A673 (cell line): Measurements from ENCODE around the gene LINGO1. TPM values are rescaled to one million over a fixed set of nuclear protein-coding genes. Genes with fewer than 3 reads are reported as not detected.

Source experiments
- BruUV-seq: library from RNA; stranded (reverse); fragments of 400-500 nt; replicated peaks from 2 replicates; lab custom pipeline; 2021; lab: Mats Ljungman, UMichigan
- CTCF ChIA-PET: fragments of 300-600 bp; sonication (Branson Sonifier 250); formaldehyde crosslinking; loops from one replicate; lab custom pipeline; 2022; ENCODE audit warnings: antibody characterized with exemption; lab: Charles Lee
- POLR2A ChIA-PET: fragments of 300-600 bp; sonication (Branson Sonifier 250); formaldehyde crosslinking; loops from one replicate; lab custom pipeline; 2022; ENCODE audit warnings: antibody characterized with exemption; ENCODE audit not compliant: low non-redundant PET; lab: Charles Lee
- DNase-seq: peaks from one replicate; pipeline ENCODE4 v3.0.0-alpha.2; 2015; ENCODE audit warnings: low spot score
- H3K27ac ChIP-seq: fragments of 200-600 bp; sonication (generic); 2 replicates; pipeline ENCODE4 v1.5.1; 2016; ENCODE audit warnings: mixed run types, low read depth, mild to moderate bottlenecking, mixed read lengths, antibody characterized with exemption, low read length; ENCODE audit not compliant: poor library complexity, severe bottlenecking
- H3K27me3 ChIP-seq: fragments of 200-600 bp; sonication (generic); replicated peaks from 2 replicates; pipeline ENCODE4 v1.6.1; 2017; ENCODE audit warnings: mixed run types, low read depth, mild to moderate bottlenecking, mixed read lengths, antibody characterized with exemption, low read length; ENCODE audit not compliant: insufficient read depth, poor library complexity
- H3K36me3 ChIP-seq: fragments of 200-600 bp; sonication (generic); 2 replicates; pipeline ENCODE4 v1.6.1; 2016; ENCODE audit warnings: mixed run types, mild to moderate bottlenecking, mixed read lengths, antibody characterized with exemption, low read length; ENCODE audit not compliant: insufficient read depth, poor library complexity, severe bottlenecking
- H3K4me1 ChIP-seq: fragments of 200-600 bp; sonication (generic); 2 replicates; pipeline ENCODE4 v1.6.1; 2017; ENCODE audit warnings: mixed run types, mild to moderate bottlenecking, mixed read lengths, antibody characterized with exemption, low read length; ENCODE audit not compliant: insufficient read depth, poor library complexity, severe bottlenecking
- H3K4me3 ChIP-seq: fragments of 200-600 bp; sonication (generic); 2 replicates; pipeline ENCODE4 v1.5.1; 2016; ENCODE audit warnings: low read depth, mixed run types, mild to moderate bottlenecking, mixed read lengths, low read length; ENCODE audit not compliant: poor library complexity, severe bottlenecking
- H3K9me3 ChIP-seq: fragments of 200-600 bp; sonication (generic); 2 replicates; pipeline ENCODE4 v1.6.1; 2016; ENCODE audit warnings: mixed run types, low read depth, mild to moderate bottlenecking, mixed read lengths, antibody characterized with exemption, low read length; ENCODE audit not compliant: poor library complexity, severe bottlenecking
- EZH2 ChIP-seq: fragments of 200-600 bp; sonication (generic); IDR thresholded peaks from 2 replicates; pipeline ENCODE4 v1.6.1; 2017; ENCODE audit warnings: borderline replicate concordance, low read depth, mild to moderate bottlenecking, mixed read lengths, antibody characterized with exemption, low read length; ENCODE audit not compliant: poor library complexity, severe bottlenecking
- intact Hi-C: fragments of 100-400 bp; cut with micrococcal nuclease; formaldehyde crosslinking; loops from one replicate; pipeline ENCODE4 v1.10.0; 2022; ENCODE audit not compliant: unreplicated experiment
- total RNA-seq: library from RNA; stranded (reverse); gene quantifications from 2 replicates; pipeline ENCODE4 v1.2.3, GENCODE V29; 2021
- TF ChIP-seq, protein P1 (sequence below): fragments of 300-800, 200-600 bp; sonication (generic); conservative IDR thresholded peaks from 2 replicates; pipeline ENCODE4 v1.5.1; 2017; ENCODE audit warnings: low read depth, mild to moderate bottlenecking, antibody characterized with exemption, low read length, moderate library complexity, mixed read lengths

LINGO1 gene
- total RNA-seq, 1 experiment from 2014 or later = 93.7 TPM

DNA sequence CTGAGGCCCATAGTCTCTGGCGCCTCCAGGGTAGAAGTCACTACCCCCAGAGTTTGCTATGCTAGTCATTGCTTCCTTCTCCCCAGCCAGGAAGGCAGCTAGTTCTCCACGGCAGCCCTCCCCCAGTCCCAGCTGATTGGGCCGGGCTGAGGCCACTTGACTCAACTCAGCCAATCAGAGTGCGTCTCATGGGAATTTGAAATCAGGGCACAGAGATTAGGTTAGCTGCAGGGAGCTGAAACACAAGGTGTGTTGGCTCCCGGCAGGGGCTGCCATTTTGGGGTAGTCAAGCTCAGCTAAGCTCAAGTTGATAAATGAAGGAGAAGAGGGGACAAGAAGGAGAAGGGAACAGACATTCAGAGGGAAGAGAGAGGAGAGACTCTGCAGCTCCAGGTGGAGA, 32.8 kb downstream of the LINGO1 start:
- ChIA-PET CTCF (interaction anchor here (1.1 kb wide), 1 partner anchor 413 kb away, joined by 3 read pairs; no protein-coding TSS in a partner anchor), POLR2A (no interaction called here)
- TF ChIP-seq, protein P1, sequence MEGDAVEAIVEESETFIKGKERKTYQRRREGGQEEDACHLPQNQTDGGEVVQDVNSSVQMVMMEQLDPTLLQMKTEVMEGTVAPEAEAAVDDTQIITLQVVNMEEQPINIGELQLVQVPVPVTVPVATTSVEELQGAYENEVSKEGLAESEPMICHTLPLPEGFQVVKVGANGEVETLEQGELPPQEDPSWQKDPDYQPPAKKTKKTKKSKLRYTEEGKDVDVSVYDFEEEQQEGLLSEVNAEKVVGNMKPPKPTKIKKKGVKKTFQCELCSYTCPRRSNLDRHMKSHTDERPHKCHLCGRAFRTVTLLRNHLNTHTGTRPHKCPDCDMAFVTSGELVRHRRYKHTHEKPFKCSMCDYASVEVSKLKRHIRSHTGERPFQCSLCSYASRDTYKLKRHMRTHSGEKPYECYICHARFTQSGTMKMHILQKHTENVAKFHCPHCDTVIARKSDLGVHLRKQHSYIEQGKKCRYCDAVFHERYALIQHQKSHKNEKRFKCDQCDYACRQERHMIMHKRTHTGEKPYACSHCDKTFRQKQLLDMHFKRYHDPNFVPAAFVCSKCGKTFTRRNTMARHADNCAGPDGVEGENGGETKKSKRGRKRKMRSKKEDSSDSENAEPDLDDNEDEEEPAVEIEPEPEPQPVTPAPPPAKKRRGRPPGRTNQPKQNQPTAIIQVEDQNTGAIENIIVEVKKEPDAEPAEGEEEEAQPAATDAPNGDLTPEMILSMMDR = no peak
- TF ChIP-seq EZH2 = no peak
- Histone ChIP-seq H3K27me3 (no peaks in the 10 kb centered on the region), H3K9me3 (no peaks in the 10 kb centered on the region), H3K36me3 (no peaks in the 10 kb centered on the region), H3K27ac (peak overlapping the region; percentile 8), H3K4me1 (peaks cover 14% of the 10 kb centered on the region), H3K4me3 (no peak overlapping the region)
- BruUV-seq = no TSS peak
- intact Hi-C loops = no loop called here
- peak; percentile 79 for DNase-seq

DNA sequence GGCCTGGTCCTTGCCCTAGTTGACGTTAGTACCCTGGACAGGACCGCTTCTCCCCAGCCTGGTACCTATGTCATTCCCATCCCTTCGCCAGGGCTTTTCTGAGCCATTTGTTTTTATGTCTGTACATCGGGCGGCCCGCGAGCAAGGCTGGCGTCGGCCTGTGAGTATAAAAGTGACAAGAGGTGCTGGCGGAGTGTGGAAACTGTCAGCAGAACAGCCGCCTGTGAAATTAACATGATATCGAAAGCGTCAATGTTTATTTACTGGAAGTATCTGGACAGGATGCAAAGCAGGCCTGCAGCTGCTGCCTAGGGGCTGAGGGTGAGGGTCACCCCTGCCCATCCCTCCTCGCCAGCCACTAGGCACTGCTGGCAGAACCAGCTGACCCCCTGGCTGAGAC, 33.4 kb downstream of the LINGO1 start:
- ChIA-PET POLR2A (no interaction called here), CTCF (no interaction called here)
- Histone ChIP-seq H3K9me3 (no peaks in the 10 kb centered on the region), H3K36me3 (no peaks in the 10 kb centered on the region), H3K4me3 (no peak overlapping the region), H3K4me1 (peaks cover 11% of the 10 kb centered on the region), H3K27ac (no peak overlapping the region), H3K27me3 (no peaks in the 10 kb centered on the region)
- no peak for TF ChIP-seq EZH2
- TF ChIP-seq, protein P1 = no peak
- intact Hi-C loops = no loop called here
- no peak for DNase-seq
- BruUV-seq = no TSS peak

DNA sequence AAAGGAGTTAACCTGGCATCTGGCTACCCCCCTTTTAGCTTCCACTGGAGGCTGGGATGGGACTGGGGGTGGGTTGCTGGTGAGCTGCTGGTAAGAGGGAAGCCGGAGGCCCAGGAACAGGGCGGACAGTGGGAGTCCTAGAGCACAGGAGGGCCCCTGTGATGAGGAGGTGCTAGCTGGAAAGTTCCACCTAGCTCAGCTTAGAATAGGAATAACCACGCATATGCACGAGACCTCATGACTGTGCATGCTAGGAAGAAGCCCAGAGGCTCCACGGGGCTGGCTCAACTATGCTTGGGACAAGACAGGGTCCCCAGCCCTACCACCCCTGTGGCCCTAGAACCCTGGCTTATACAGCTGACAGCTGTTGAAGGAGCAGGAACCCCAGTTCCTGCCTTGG, 34.1 kb downstream of the LINGO1 start:
- BruUV-seq = no TSS peak
- no peak for DNase-seq
- Histone ChIP-seq H3K9me3 (no peaks in the 10 kb centered on the region), H3K4me1 (peaks cover 11% of the 10 kb centered on the region), H3K4me3 (no peak overlapping the region), H3K27me3 (no peaks in the 10 kb centered on the region), H3K27ac (no peak overlapping the region), H3K36me3 (no peaks in the 10 kb centered on the region)
- intact Hi-C loops = no loop called here
- POLR2A ChIA-PET = no interaction called here
- no peak for TF ChIP-seq EZH2
- CTCF ChIA-PET = no interaction called here

DNA sequence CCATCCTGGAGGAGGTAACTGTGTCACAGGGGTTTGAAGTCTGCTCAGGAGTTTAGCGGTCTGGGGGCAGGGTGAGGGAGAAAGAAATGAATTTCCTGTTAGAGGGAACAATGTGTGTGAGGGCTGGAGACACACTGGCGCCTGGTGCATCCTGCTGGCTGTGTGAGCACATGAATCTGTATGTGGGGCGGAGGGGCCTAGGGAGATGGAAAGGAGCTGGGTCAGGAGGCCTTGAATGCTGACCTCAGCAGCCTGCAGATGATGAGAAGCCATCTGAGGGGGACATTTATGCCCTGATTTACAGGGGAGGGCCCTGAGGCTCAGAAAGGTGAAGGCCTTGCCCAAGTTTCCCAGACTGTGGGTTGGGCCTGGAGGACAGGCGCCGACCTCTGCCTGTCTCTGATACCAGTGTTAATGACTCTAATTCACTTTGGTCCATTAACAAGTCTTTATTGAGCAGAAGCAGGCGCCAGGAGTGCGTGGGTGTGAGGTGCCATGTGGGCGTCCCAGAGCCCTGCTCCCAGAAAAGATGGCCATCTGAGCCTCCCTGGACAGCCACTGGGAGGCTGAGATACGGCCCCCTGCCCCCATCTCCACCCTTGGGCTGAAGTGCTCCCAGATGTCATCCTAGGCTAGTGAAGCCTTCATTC, 34.8 kb downstream of the LINGO1 start:
- H3K4me3 ChIP-seq = no peak overlapping the region
- DNase-seq = no peak
- no peaks in the 10 kb centered on the region for H3K27me3 ChIP-seq
- ChIA-PET POLR2A (no interaction called here), CTCF (no interaction called here)
- H3K27ac ChIP-seq = no peak overlapping the region
- H3K9me3 ChIP-seq = no peaks in the 10 kb centered on the region
- no TSS peak for BruUV-seq
- TF ChIP-seq EZH2 = no peak
- TF ChIP-seq, protein P1 = no peak
- H3K36me3 ChIP-seq = no peaks in the 10 kb centered on the region
- intact Hi-C loops = no loop called here
- H3K4me1 ChIP-seq = peaks cover 11% of the 10 kb centered on the region
